ENCODE measurements around the gene AATF.

AATF gene

DNA sequence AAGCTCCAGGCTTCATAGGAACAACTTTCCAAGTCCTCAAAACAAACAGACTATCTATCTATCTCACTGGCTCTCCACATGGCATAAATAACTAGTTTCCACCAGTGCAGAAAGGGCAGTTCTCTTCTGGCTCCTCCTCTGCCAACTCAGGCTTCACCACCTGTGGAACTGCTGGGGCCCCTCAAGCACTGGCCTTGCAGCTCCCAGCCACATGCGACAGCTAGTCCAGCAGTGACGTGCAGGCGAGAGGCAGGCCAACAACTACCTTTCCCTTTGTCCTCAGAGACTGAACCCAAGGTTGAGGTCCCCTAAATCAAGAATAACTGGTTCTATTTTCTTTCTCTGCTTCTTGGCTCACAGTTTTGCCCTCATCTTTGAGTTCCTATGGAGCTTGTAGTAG lies 137.6 kb downstream of the AATF start:
- TF ChIP-seq, protein P1, sequence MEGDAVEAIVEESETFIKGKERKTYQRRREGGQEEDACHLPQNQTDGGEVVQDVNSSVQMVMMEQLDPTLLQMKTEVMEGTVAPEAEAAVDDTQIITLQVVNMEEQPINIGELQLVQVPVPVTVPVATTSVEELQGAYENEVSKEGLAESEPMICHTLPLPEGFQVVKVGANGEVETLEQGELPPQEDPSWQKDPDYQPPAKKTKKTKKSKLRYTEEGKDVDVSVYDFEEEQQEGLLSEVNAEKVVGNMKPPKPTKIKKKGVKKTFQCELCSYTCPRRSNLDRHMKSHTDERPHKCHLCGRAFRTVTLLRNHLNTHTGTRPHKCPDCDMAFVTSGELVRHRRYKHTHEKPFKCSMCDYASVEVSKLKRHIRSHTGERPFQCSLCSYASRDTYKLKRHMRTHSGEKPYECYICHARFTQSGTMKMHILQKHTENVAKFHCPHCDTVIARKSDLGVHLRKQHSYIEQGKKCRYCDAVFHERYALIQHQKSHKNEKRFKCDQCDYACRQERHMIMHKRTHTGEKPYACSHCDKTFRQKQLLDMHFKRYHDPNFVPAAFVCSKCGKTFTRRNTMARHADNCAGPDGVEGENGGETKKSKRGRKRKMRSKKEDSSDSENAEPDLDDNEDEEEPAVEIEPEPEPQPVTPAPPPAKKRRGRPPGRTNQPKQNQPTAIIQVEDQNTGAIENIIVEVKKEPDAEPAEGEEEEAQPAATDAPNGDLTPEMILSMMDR (conservative IDR thresholded peaks at IDR 0.05; ENCODE audit: low read depth, low read length), result no peak
- no peak overlapping the region for H3K4me3 ChIP-seq (ENCODE audit: low read length)
- DNase-seq (ENCODE audit: low read depth), result no peak

DNA sequence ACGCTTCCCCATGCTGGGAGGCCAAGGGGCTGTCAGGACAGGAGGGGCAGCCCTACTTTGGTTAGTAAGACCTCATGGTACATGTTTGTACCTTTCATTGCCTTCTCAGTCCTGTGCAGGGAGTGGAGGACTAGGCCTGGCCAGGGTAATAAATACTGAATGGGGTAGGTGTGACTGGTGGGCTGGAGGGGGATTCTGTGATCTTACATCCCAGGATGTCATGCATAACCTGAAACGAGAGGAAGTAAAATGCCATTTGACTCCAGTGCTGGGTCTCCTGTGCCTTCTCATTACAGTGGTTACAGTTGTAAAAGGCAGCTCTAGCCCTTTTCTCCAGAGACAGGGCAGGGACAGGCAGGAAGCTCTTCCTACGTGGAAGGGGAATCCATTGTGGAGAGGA lies 138.2 kb downstream of the AATF start:
- no peak for DNase-seq (ENCODE audit: low read depth)
- TF ChIP-seq, protein P1 (conservative IDR thresholded peaks at IDR 0.05; ENCODE audit: low read depth, low read length), result no peak
- no peak overlapping the region for H3K4me3 ChIP-seq (ENCODE audit: low read length)

DNA sequence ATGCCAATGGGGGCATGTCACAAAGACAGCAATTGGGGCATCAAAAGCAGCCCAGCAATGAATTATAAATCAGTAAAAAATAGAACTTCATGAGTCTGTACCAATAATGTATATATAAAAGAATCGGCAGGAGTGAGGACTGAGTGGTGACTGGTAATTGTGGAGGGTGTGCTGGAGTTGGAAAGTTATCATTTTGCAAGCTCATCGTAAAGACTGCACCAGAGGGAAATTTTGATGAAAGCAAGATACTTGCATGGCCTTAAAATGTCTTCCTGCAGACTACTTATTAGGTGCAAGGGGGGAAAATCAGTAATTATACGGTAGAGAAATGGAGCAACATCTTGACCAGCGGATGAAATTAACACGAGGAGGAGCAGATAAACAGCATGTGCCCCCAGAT lies 138.9 kb downstream of the AATF start:
- DNase-seq (ENCODE audit: low read depth), result no peak
- TF ChIP-seq, protein P1 (conservative IDR thresholded peaks at IDR 0.05; ENCODE audit: low read depth, low read length), result no peak
- no peak overlapping the region for H3K4me3 ChIP-seq (ENCODE audit: low read length)

DNA sequence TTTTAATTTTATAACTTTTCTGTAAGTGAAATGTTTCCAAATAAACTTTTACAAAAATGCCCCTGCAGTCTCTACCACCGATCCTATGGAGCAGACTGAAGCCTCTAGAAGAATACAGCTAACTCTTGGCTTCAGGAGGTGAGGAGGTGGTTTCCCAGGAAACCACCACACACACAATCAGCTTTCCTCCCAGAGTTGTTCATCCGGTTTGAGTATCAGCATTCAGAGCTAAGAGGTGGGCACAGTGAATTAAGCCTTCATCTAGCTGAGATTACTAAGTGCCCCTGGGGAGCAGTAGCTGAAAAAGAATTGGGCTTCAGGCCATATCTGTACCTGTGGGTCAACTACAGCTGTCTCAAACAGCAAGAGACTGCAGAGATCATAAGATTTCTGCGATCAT lies 139.7 kb downstream of the AATF start:
- DNase-seq (ENCODE audit: low read depth), result no peak
- TF ChIP-seq, protein P1 (conservative IDR thresholded peaks at IDR 0.05; ENCODE audit: low read depth, low read length), result no peak
- no peak overlapping the region for H3K4me3 ChIP-seq (ENCODE audit: low read length)

DNA sequence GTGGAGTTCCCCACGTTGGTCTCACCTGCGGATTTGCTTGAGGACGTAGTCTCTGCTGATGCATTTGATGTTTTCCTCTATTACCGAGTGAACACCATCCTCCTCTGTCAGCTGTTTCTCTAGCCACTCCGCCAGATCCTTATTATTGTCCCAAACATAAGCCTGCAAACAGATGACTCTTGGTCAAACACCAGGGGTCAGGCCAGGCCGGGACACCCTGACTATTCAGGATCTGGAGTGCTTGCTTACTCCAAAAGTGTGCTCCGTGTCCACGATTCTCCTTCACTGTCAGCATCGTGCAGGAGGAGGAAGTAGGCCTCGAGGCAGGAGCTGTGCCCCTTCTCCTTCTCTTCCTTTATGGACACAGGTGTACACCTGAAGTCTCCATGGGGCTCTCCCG lies 140.2 kb downstream of the AATF start:
- TF ChIP-seq, protein P1 (conservative IDR thresholded peaks at IDR 0.05; ENCODE audit: low read depth, low read length), result peak; percentile 11
- no peak for DNase-seq (ENCODE audit: low read depth)
- H3K4me3 ChIP-seq (ENCODE audit: low read length), result no peak overlapping the region

DNA sequence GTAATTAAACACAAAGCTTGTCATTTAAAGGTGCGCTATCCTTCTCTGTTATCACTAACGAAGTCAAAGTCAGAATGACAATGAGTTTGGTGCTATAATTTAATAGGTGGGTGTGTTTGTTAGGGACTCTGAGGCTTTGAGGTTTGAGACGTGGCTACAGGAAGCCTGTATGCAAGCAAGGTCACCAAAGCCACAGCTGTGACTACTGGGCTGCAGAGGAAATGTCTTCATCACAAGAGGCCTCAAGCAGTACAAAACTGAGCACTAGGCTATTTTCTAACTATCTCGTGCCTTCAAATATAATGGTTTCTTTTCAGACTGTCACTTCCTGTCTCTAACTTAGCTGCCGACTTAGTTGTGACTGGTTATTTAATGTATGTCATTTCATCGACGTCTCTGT lies 141.2 kb downstream of the AATF start:
- TF ChIP-seq, protein P1 (conservative IDR thresholded peaks at IDR 0.05; ENCODE audit: low read depth, low read length), result no peak
- no peak for DNase-seq (ENCODE audit: low read depth)
- no peak overlapping the region for H3K4me3 ChIP-seq (ENCODE audit: low read length)

DNA sequence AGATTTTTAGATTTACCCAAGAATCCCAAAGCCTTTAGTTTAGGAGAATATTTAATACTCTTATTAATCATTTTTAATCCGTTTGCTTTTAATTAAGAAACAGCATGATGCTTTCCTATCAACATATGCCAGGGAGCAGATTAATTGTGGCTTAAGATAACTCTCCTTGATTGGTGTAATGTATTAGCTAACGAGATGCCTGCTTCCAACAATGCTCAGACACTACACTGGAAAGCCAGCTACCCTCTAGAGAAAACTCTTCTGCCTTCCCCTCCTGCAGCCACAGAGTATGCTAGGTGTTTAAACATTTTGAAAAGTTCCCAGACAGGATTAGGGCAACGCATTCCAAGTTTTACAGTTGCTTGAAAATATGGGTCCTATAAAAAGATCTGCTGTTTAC lies 142.2 kb downstream of the AATF start:
- TF ChIP-seq, protein P1 (conservative IDR thresholded peaks at IDR 0.05; ENCODE audit: low read depth, low read length), result no peak
- H3K4me3 ChIP-seq (ENCODE audit: low read length), result no peak overlapping the region
- DNase-seq (ENCODE audit: low read depth), result no peak
